ENCODE data around the gene XAB2. TPM values are rescaled to one million over a fixed set of nuclear protein-coding genes. Genes with fewer than 3 reads are reported as not detected.

Gene XAB2
- total RNA-seq, 1 experiment from 2014 or later = 36.9 TPM

DNA sequence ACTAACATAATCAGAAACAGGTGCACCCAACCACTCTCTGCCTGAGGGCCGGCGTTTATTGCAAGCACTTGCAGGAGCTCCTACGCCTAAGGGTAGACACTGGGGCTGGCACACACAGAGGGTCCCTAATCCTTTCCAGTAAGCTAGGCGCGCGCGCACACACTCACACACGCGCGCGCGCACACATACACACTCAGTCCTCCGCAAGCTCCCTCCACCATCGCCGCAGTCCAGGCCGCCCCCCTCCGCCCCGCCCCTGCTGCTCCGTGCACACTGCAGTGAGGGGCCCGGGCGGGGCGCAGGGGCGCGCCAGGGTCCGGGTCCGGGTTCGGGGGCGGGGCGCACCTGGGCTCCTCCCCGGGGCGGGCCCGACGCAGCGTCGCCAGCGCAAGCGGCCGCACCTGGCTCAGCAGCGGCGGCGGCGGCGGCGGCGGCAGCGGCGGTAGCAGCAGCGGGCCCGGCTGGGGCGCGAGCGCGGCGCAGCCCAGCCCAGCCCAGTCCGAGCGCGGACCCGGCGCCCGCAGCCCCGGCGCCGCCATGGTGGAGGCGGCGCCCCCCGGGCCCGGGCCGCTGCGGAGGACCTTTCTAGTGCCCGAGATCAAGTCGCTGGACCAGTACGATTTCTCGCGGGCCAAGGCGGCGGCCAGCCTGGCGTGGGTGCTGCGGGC, 33.7 kb downstream of the XAB2 start, which contains the start of gene CAMSAP3:
TSS of gene CAMSAP3 (plus strand) at position 398 of the 668 bp plus-strand sequence. CDS start at position 538, 140 bp downstream.
- Histone ChIP-seq H3K9me3 (ENCODE audit: control insufficient read depth, insufficient read depth, low read depth, low read length) (no peaks in the 10 kb centered on the region), H3K4me1 (ENCODE audit: control insufficient read depth, insufficient read depth, low read length) (no peaks in the 10 kb centered on the region), H3K36me3 (ENCODE audit: control insufficient read depth, insufficient read depth, low read length) (no peaks in the 10 kb centered on the region; the same call in 1 of the 2 replicates), H3K27me3 (ENCODE audit: control insufficient read depth, insufficient read depth, low read length) (no peaks in the 10 kb centered on the region), H3K27ac (ENCODE audit: low read length) (no peak within 1 kb of the TSS), H3K4me3 (ENCODE audit: low read depth in 2 of 2, low read length in 2 of 2) (peak within 1 kb of the TSS; percentile 34 to 35)
- in situ Hi-C loops (cut with HindIII; ENCODE audit: low pct_unique_long_range_greater_than_20kb, low sequenced_read_pairs) = no loop called here
- TF ChIP-seq CTCF (IDR thresholded peaks at IDR 0.05) = no peak
- TF ChIP-seq TCF7L2 (IDR thresholded peaks at IDR 0.05; ENCODE audit: low read depth, low read length) = no peak
- TF ChIP-seq, protein P1, sequence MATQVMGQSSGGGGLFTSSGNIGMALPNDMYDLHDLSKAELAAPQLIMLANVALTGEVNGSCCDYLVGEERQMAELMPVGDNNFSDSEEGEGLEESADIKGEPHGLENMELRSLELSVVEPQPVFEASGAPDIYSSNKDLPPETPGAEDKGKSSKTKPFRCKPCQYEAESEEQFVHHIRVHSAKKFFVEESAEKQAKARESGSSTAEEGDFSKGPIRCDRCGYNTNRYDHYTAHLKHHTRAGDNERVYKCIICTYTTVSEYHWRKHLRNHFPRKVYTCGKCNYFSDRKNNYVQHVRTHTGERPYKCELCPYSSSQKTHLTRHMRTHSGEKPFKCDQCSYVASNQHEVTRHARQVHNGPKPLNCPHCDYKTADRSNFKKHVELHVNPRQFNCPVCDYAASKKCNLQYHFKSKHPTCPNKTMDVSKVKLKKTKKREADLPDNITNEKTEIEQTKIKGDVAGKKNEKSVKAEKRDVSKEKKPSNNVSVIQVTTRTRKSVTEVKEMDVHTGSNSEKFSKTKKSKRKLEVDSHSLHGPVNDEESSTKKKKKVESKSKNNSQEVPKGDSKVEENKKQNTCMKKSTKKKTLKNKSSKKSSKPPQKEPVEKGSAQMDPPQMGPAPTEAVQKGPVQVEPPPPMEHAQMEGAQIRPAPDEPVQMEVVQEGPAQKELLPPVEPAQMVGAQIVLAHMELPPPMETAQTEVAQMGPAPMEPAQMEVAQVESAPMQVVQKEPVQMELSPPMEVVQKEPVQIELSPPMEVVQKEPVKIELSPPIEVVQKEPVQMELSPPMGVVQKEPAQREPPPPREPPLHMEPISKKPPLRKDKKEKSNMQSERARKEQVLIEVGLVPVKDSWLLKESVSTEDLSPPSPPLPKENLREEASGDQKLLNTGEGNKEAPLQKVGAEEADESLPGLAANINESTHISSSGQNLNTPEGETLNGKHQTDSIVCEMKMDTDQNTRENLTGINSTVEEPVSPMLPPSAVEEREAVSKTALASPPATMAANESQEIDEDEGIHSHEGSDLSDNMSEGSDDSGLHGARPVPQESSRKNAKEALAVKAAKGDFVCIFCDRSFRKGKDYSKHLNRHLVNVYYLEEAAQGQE (IDR thresholded peaks at IDR 0.05; ENCODE audit: insufficient read depth in 1 of 2, low read depth in 2 of 2, low read length in 1 of 2) = no peak
- TF ChIP-seq POLR2AphosphoS5 (IDR thresholded peaks at IDR 0.05; ENCODE audit: low read depth, low read length) = no peak
- TF ChIP-seq SIN3A (IDR thresholded peaks at IDR 0.05; ENCODE audit: borderline replicate concordance, insufficient read depth, low read depth, low read length) = no peak
- CTCF ChIA-PET = interaction anchor here (1.3 kb wide), 1 partner anchor 27 kb away, joined by 4 read pairs; no protein-coding TSS in a partner anchor
- POLR2A ChIA-PET = no interaction called here
- intact Hi-C loops (cut with micrococcal nuclease; ENCODE audit: unreplicated experiment) = no loop called here
- peak; percentile 91 for ATAC-seq
- no TSS peak for BruUV-seq (replicated peaks)
- no peak for DNase-seq (ENCODE audit: low read depth, low spot score)

DNA sequence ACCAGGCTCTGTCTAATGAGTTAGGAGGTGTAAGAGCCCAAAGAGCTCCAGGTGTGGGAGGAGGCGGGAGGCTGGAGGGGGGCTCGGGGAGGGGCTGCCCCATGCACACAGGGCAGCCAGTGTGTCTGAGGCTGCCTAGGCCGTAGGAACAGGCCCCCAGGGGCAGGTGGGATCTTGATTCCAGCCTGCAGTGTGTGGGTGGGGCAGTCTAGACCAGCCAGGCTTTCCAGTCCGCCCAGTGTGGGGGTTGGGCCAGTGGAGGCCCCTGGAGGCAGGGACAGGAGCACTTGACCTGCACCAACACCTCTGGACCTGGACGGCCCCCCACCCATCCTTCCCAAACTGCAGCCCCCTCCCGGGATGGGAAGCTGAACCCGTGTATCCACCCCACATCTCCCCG, 39.1 kb downstream of the XAB2 start:
- intact Hi-C loops (cut with micrococcal nuclease; ENCODE audit: unreplicated experiment) = no loop called here
- DNase-seq (ENCODE audit: low read depth, low spot score) (no peak), ATAC-seq (no peak; the same call in 1 of the 2 replicates)
- in situ Hi-C loops (cut with HindIII; ENCODE audit: low pct_unique_long_range_greater_than_20kb, low sequenced_read_pairs) = no loop called here
- Histone ChIP-seq H3K4me1 (ENCODE audit: control insufficient read depth, insufficient read depth, low read length) (no peaks in the 10 kb centered on the region), H3K4me3 (ENCODE audit: low read depth in 2 of 2, low read length in 2 of 2) (no peak overlapping the region), H3K27me3 (ENCODE audit: control insufficient read depth, insufficient read depth, low read length) (no peaks in the 10 kb centered on the region), H3K27ac (ENCODE audit: low read length) (no peak overlapping the region), H3K9me3 (ENCODE audit: control insufficient read depth, insufficient read depth, low read depth, low read length) (no peaks in the 10 kb centered on the region), H3K36me3 (ENCODE audit: control insufficient read depth, insufficient read depth, low read length) (no peaks in the 10 kb centered on the region)
- ChIA-PET POLR2A (no interaction called here), CTCF (interaction anchor here (0.6 kb wide), 1 partner anchor 223 kb away, joined by 3 read pairs; no protein-coding TSS in a partner anchor)
- TF ChIP-seq TCF7L2 (IDR thresholded peaks at IDR 0.05; ENCODE audit: low read depth, low read length) = no peak
- TF ChIP-seq POLR2AphosphoS5 (IDR thresholded peaks at IDR 0.05; ENCODE audit: low read depth, low read length) = no peak
- TF ChIP-seq, protein P1 (IDR thresholded peaks at IDR 0.05; ENCODE audit: insufficient read depth in 1 of 2, low read depth in 2 of 2, low read length in 1 of 2) = no peak
- TF ChIP-seq SIN3A (IDR thresholded peaks at IDR 0.05; ENCODE audit: borderline replicate concordance, insufficient read depth, low read depth, low read length) = no peak
- TF ChIP-seq CTCF (IDR thresholded peaks at IDR 0.05) = no peak
- no TSS peak for BruUV-seq (replicated peaks)
